GM04503 (cell line): ENCODE data around the gene HINT3.
"Not testable (repeated sequence)": the region's sequence is repeated elsewhere in the genome, so short reads cannot be mapped to it uniquely, and the experiment has no call there.

ENCODE experiments used
- DNase-seq: peaks from one replicate; pipeline ENCODE4 v3.0.0-alpha.2; 2012; ENCODE audit warnings: low read depth

Gene HINT3

GRCh38 chr6:125956506-125957390 is at the start of gene HINT3:
TSS of gene HINT3 (plus strand) at chr6:125956770. CDS start at chr6:125956978, 208 bp downstream.
- DNase-seq: peak; percentile 69

GRCh38 chr6:125910527-125910926 is 46.0 kb upstream of the HINT3 start:
- DNase-seq: no peak

- not testable (repeated sequence) for DNase-seq
These were observed 45.5 kb upstream of the HINT3 start for GRCh38 chr6:125911051-125911451.

- not testable (repeated sequence) for DNase-seq
These were observed 44.1 kb upstream of the HINT3 start for GRCh38 chr6:125912430-125912829.

- DNase-seq: no peak
These were observed 43.4 kb upstream of the HINT3 start for GRCh38 chr6:125913145-125913544.

GRCh38 chr6:125913864-125914351 is 42.7 kb upstream of the HINT3 start:
- DNase-seq: peak; percentile 89

GRCh38 chr6:125918230-125918629 is 38.3 kb upstream of the HINT3 start:
- DNase-seq: no peak

GRCh38 chr6:125918681-125919566 is 37.6 kb upstream of the HINT3 start:
- DNase-seq: no peak

- no peak for DNase-seq
These were observed 37.0 kb upstream of the HINT3 start for GRCh38 chr6:125919618-125920017.

- no peak for DNase-seq
These were observed 34.2 kb upstream of the HINT3 start for GRCh38 chr6:125922322-125922860.

- DNase-seq: no peak
These were observed 33.1 kb upstream of the HINT3 start for GRCh38 chr6:125923366-125923877.

- DNase-seq: no peak
These were observed 32.4 kb upstream of the HINT3 start for GRCh38 chr6:125924169-125924568.

GRCh38 chr6:125924697-125925358 is 31.7 kb upstream of the HINT3 start:
- no peak for DNase-seq

- DNase-seq: no peak
These were observed 29.9 kb upstream of the HINT3 start for GRCh38 chr6:125926711-125927110.

GRCh38 chr6:125927761-125928160 is 28.8 kb upstream of the HINT3 start:
- DNase-seq: no peak

- no peak for DNase-seq
These were observed 25.7 kb upstream of the HINT3 start for GRCh38 chr6:125930765-125931418.

GRCh38 chr6:125931733-125932450 is 24.7 kb upstream of the HINT3 start:
- no peak for DNase-seq

- DNase-seq: no peak
These were observed 24.1 kb upstream of the HINT3 start for GRCh38 chr6:125932451-125932795.

GRCh38 chr6:125935520-125935919 is 21.1 kb upstream of the HINT3 start:
- DNase-seq: not testable (repeated sequence)

GRCh38 chr6:125939026-125939425 is 17.5 kb upstream of the HINT3 start:
- no peak for DNase-seq
